GM18907 (cell line): ENCODE measurements around the gene NUDT8.
"Not testable (repeated sequence)": the region's sequence is repeated elsewhere in the genome, so short reads cannot be mapped to it uniquely, and the experiment has no call there.

Experiments used
- ATAC-seq: cut with Tn5 transposase; IDR thresholded peaks from one replicate; pipeline ENCODE4 v1.9.1; 2021; ENCODE audit warnings: mild to moderate bottlenecking, moderate library complexity; ENCODE audit not compliant: unreplicated experiment

The NUDT8 gene

DNA sequence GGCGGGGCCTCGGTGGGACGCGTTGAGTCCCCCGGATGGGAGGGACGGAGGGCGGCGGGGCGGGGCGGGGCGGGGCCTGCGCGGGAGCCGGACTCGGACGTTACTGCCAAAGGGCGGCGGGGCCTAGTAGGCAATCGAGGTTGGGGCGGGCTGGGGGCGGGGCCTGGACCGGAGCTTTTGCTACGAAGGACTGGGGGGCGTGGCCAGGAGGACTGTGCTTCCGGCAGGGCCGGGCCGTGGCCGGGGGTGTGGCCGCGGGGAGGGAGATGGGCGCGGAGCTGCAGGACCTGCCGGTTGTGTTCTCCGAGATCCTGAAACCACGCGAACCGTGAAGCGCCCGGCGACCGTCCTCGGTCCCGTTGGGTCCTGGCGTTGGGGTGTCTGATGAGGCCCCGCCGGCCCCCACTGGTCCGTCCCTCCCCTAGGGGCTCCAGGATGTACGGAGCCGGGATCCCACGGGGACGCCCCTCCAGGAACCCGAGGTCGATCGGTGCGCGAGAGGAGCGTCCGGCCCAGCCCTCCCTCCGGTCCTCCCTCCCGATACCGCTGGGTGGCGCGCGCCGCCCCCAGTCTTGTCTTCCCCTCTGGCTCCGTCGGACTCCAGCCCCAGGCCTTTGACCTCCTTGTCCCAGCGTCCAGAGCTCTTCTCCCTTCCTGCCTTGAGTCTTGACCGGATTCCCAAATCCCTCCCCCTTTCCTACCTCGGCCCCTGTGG is 648 bp upstream of the NUDT8 start:
- ATAC-seq, result peak; percentile 58

DNA sequence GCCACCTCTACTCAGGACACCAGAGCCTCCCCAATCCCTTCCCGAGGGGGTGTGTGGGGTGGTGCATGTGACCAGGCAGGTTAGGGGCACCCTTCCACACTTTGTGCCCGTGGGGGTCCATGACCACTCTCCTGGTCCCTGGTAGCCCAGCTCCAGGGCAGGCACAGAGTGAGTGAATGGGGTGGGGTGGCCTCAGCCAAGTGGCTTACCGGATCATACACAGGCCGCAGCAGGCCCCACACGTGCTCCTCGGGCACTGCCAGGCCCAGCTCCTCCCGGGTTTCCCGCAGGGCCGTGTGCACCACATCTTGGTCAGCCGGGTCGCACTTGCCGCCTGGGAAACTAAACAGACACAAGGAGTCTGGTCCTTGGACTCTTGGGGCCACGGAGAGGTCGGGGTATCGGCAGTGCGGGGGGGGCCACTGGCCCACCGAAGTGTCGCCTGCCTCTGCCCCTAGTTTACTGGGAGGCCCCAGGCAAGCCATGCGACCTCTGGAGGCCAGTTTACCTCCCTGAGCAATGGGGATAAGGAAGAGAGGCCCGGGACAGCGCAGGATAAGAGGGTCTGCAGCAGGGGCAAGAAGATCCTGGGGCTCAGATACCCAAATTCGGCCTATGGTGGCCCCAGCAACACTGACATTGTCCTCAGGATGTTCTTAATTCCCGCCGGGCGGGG is 889 bp downstream of the NUDT8 start:
- ATAC-seq, result no peak

DNA sequence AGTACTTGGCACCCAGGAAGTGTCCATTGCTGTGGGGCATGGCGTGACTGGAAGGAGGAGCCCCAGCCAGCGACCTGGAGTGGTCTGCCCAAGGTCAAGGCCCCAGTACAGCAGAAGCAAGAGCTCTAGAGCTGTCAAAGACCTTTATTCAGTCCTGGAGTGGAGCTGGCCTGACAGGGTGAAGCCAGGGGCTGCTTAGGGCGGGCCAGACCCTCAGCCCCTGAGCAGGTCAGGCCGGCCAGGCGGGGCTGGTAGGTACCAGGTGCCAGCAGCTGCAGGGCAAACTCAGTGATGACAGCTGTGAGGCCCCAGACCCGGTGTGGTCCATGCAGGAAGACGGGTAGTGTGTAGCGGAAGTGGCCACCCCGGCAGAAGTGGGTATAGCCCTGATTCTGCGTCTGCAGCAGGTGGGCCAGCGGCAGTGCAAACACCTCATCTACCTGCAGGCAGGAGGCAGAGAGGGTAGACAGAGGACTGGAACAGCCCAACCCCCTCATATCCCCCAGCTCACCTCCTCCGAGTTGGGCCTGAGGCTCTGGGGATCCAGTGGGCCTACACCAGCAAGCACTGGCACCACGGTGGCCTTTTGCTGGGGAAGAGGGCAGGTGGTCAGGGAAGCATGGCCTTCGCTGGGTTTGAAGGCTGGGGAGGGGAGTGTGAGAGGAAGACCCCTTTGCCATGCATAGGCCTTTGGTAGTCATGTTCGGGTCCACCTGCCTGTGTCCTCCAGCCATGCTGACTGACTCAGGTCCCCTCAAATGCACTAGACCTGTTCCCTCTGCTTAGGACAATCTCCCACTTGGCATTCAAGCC is 1.7 kb downstream of the NUDT8 start:
- no peak for ATAC-seq

DNA sequence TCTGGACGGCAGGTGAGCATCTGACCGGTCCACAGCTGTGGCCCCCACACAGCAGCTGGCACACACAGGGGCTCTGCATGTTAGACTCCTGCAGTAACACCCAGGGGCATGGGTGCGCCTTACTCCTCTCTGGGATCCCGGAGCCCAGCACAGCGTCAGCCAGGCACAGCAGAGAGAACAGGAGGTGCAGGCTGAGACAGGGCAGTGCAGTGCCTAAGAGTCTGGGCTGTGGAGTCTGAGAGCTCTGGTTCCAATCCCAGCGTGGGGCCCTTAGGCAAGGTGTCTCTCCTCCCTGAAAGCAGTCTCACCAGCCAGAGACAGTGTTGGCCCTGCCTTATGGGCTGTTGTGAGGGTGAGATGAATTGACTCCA is 2.3 kb downstream of the NUDT8 start:
- ATAC-seq, result no peak

DNA sequence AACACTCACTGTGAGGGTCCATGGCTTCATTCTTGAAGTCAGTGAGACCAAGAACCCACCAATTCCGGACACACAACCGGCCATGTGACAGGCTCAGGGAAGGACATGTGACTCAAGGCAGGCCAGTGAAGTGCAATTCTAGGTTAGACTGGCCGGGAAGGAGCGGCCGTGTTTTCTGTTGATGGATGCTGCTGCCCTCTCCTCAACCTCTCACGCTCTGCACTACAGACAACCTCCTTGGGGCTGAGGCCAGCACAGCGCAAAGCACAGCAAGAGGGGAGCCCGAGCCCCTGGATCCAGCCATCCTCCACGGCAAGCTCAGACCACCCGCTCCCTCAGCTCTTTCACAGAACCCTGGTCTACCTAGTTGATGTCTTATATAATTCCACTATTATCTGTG is 2.8 kb downstream of the NUDT8 start:
- no peak for ATAC-seq

DNA sequence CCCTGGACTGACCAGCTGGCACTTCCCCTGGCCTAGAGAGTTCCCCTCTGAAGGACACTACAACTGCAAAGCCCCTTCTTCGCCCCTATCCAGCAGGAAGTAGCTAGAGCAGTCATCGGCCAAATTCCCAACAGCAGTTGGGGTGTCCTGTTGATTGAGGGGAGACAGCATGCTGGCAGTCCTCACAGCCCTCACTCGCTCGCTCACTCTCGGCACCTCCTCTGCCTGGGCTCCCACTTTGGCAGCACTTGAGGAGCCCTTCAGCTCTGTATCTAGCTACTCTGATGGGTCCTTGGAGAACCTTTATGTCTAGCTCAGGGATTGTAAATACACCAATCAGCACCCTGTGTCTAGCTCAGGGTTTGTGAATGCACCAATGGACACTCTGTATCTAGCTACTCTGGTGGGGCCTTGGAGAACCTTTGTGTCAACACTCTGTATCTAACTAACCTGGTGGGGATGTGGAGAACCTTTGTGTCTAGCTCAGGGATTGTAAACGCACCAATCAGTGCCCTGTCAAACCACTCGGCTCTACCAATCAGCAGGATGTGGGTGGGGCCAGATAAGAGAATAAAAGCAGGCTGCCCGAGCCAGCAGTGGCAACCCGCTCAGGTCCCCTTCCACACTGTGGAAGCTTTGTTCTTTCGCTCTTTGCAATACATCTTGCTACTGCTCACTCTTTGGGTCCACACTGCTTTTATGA is 3.5 kb downstream of the NUDT8 start:
- ATAC-seq, result not testable (repeated sequence)

DNA sequence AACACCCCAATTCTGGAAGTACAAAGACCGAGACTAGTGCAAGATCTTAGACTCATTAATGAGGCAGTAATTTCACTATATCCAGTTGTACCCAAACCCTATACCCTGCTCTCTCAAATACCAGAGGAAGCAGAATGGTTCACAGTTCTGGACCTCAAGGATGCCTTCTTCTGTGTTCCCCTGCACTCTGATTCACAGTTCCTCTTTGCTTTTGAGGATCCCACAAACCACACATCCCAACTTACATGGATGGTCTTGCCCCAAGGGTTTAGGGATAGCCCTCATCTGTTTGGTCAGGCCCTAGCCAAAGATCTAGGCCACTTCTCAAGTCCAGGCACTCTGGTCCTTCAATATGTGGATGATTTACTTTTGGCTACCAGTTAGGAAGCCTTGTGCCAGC is 5.9 kb downstream of the NUDT8 start:
- ATAC-seq, result not testable (repeated sequence)

DNA sequence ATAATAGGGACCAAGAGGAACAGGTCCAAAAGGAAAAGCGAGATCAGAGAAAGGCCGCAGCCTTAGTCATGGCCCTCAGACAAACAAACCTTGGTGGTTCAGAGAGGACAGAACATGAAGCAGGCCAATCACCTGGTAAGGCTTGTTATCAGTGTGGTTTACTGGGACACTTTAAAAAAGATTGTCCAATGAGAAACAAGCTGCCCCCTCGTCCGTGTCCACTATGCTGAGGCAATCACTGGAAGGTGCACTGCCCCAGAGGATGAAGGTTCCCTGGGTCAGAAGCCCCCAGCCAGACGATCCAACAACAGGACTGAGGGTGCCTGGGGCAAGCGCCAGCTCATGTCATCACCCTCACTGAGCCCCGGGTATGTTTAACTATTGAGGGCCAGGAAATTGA is 6.8 kb downstream of the NUDT8 start:
- ATAC-seq, result not testable (repeated sequence)

DNA sequence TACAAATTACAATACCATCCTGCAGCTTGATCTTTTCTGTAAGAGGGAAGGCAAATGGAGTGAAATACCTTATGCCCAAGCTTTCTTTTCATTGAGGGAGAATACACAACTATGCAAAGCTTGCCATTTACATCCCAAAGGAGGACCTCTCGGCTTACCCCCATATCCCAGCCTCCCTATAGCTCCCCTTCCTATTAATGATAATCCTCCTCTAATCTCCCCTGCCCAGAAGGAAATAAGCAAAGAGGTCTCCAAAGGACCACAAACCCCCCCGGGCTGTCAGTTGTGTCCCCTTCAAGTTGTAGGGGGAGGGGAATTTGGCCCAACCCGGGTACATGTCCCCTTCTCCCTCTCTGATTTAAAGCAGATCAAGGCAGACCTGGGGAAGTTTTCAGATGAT is 7.8 kb downstream of the NUDT8 start:
- not testable (repeated sequence) for ATAC-seq

DNA sequence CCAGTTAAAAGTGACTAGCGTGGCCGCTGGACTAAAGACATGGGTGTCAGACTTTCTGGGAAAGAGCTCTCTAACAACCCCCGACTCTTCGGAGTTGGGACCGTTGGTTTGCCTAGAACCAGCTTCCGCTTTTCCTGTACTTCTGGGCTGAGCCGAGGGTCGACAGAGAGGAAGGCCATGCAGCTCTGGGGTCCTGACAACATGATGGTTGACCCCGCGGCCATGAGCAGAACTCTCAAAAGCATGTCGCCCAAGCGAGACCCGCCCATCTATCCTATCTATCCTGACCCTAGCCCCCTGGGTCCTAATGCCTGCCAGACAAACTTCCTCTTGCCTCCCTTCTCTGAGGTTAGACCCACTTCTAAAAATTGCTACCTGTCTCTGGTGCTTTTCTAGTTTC is 9.1 kb downstream of the NUDT8 start:
- not testable (repeated sequence) for ATAC-seq

DNA sequence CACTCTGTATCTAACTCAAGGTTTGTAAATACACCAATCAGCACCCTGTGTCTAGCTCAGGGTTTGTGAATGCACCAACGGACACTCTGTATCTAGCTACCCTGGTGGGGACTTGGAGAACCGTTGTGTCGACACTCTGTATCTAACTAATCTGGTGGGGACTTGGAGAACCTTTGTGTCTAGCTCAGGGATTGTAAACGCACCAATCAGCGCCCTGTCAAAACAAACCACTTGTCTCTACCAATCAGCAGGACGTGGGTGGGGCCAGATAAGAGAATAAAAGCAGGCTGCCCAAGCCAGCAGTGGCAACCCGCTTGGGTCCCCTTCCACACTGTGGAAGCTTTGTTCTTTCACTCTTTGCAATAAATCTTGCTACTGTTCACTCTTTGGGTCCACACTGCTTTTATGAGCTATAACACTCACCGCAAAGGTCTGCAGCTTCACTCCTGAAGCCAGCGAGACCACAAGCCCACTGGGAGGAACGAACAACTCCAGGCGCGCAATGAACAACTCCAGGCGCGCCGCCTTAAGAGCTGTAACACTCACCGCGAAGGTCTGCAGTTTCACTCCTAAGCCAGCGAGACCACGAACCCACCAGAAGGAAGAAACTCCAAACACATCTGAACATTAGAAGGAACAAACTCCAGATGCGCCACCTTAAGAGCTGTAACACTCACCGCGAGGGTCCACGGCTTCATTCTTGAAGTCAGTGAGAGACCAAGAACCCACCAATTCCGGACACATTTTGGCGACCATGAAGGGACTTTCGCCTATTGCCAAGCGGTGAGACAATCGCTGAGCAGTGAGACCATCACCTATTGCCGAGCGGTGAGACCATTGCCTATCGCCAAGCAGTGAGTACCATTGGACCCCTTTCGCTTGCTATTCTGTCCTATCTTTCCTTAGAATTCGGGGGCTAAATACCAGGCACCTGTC is 9.8 kb downstream of the NUDT8 start:
- not testable (repeated sequence) for ATAC-seq

DNA sequence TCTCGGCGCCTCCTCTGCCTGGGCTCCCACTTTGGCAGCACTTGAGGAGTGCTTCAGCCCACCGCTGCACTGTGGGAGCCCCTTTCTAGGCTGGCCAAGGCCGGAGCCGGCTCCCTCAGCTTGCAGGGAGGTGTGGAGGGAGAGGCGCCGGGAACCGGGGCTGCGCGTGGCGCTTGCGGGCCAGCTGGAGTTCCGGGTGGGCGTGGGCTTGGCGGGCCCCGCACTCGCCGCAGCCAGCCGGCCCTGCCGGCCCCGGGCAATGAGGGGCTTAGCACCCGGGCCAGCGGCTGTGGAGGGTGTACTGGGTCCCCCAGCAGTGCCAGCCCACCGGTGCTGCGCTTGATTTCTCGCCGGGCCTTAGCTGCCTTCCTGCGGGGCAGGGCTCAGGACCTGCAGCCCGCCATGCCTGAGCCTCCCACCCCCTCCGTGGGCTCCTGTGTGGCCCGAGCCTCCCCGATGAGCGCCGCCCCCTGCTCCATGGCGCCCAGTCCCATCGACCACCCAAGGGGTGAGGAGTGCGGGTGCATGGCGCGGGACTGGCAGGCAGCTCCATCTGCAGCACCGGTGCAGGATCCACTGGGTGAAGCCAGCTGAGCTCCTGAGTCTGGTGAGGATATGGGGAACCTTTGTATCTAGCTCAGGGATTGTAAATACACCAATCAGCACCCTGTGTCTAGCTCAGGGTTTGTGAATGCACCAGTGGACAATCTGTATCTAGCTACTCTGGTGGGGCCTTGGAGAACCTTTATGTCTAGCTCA is 10.7 kb downstream of the NUDT8 start:
- not testable (repeated sequence) for ATAC-seq

DNA sequence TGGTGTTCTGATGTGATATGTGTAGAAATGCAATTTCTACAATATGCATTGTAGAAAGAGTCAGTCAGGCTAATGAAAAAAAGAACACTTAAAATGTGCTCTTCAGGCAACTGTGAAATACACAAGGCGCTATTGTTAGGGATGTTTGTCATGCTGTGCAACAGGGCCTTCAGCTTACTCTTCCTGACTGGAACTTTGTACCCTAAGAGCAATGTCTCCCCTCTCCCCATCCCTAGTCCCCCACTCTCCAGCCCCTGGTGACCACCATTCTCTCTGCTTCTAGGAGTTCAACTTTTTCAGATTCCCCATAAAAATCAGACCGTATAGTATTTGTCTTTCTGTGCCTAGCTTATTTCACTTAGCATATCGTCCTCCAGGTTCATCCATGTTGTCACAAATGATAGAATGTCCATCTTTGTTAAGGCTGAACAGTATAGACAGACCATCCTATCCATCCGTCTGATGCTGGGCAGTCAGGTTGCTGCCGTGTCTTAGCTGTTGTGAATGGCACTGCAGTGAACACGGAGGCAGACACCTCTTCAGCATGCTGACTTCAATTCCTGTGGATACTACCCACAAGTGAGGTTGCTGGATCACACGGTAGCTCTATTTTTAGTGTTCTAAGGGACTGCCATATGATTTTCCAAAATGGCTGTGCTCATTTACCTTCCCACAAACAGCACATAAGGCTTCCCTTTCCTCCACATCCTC is 12.3 kb downstream of the NUDT8 start:
- no peak for ATAC-seq

DNA sequence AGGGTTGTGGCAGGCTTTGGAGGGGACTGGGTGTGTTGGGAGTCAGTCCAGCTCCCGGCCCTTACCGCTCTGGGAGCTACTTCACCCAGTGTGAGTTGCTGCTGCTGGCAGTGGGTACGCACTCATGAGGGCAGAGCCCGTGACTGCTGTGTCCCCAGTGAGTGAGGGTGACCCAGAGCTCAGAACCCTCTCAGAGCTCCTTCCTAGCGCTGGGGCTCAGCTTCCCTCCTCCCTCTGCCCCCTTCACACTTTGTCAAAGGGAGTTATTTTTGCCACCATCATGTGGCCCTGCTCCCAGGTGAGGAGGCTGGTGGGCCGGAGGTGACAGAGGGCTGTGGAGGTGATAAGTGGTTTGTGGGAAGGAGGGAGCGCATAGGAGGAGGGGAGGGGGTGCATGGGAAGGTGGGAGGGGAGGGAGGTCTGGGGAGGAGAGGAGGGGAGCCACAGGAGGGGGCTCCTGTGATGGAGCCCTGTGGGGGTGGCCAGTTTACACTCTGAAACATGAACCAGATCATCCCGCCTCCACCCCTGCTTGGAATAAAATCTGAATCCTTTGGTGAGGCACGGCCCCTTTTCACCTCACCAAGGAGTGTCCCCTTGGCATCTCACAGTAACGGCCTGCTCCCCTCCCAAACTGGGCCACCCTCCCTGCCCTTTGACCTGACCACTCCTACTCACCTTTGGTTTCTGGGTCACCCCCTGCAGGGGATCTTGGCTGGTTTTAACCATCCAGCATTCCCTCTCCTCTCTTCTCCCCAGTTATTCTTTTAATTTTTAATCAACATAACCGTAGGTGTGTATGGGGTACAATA is 13.1 kb downstream of the NUDT8 start:
- no peak for ATAC-seq

DNA sequence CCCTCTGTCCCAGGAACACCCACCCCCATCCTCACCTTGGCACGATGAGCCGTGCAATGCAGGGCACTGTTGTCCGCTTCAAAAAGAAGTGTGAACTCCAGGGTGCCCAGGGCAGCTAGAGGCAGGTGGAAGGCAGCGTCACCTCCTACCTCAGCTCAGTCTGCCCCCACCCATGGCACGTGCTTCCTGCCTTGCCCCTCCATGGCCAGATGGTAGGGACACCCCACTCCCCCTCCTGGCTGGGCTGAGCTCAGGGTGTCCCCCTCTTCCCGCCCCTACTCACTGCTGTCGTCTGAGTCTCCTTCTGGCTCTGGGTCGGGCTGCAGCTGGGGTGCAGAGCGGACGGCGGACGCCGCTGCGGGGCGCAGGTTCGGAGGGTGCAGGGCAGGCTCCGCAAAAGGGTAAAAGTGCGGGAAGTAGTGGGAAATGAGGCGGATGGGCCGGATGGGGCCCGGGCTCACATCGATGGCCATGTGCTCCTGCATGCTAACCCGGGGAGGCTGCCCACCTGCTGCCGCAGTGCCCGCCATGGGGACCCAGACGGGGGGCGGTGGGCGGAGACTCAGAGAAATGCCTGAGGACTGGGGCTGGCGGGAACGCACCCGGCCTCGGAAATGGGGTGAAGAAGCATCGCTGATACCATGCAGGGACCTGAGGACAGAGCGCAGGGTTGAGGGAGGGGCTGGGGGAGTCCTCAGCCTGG is 13.9 kb downstream of the NUDT8 start:
- ATAC-seq, result no peak

DNA sequence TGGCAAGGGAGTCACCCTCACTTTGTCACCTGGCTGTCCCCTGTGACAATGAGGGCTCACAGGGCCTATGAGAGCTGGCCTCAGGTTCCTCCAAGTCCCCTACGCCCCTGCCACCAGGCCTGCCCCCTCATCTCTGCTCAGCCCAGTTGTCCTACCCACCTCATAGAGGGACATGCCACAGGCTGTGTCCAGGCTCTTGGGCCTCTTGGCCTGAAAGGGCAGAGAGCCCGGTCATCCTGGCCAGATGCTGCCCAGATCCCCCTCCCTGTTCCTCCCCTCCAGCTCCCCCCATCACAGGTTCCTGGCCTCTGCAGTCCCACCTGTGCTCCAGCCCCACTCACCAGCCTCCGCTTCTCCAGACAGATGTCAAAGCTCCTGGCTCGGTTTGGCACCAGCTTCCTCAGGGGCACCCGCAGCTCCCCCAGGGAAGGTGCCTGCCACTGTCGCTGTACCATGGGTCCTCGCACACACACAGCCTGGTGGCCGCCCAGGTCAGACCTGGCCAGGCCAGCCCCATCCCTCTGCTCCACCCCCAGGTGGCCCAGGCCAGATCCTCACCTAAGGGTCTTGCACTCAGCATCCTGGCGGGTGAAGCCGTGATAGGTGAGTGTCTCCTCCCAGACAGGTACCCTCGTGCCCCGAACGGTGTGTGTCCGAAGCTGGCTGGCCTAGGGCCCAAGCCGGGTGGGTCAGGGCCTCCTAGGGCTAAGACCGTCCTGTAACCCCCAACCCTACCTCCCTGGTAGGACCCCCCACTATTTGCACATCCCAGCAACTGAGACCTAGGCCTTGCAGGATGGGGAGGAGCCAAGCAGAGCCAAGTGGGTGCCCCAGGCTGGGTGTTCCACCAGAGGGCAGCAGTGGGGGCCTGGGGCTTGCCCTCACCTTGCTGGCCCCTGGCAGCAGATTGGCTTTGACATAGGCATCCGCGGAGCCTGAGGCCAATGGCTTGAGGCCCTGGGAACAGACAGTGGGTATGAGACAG is 14.7 kb downstream of the NUDT8 start:
- ATAC-seq, result no peak
